Muscle of back (tissue), 11 donors: ENCODE results near the gene PTPN7. TPM values are rescaled to one million over a fixed set of nuclear protein-coding genes. Genes with fewer than 3 reads are reported as not detected.
"Not testable (repeated sequence)": the region's sequence is repeated elsewhere in the genome, so short reads cannot be mapped to it uniquely, and the experiment has no call there.

Experiments
- DNase-seq, 3 donors: peaks; one replicate each; pipeline versions ENCODE4 v3.0.0 to v3.0.0-alpha.2; 2013
- polyA plus RNA-seq, 10 donors: library from polyadenylated mRNA; unstranded; fragments of 120-200 nt; gene quantifications; one replicate each; pipeline ENCODE4 v1.2.1, GENCODE V29; 2013; ENCODE audit not compliant: insufficient read length in 10 of 10

PTPN7 gene
- polyA plus RNA-seq, 10 donors = 0.46 to 3.8 (median 0.78) TPM

- no peak for DNase-seq
Measured at GRCh38 chr1:202152399-202152798, 8.0 kb downstream of the PTPN7 start.

- no peak for DNase-seq
Measured at GRCh38 chr1:202151045-202151444, 9.4 kb downstream of the PTPN7 start.

GRCh38 chr1:202150602-202151001 is 9.8 kb downstream of the PTPN7 start:
- DNase-seq = no peak

GRCh38 chr1:202150187-202150586 is 10.2 kb downstream of the PTPN7 start:
- no peak for DNase-seq

GRCh38 chr1:202149566-202149965 is 10.8 kb downstream of the PTPN7 start:
- DNase-seq = no peak

GRCh38 chr1:202148391-202148790 is 12.0 kb downstream of the PTPN7 start:
- no peak for DNase-seq

- DNase-seq = no peak
Measured at GRCh38 chr1:202146993-202147392, 13.4 kb downstream of the PTPN7 start.

- no peak for DNase-seq
Measured at GRCh38 chr1:202146279-202146678, 14.1 kb downstream of the PTPN7 start.

GRCh38 chr1:202145744-202146140 is 14.7 kb downstream of the PTPN7 start:
- not testable (repeated sequence) for DNase-seq

- no peak for DNase-seq
Measured at GRCh38 chr1:202145068-202145743, 15.2 kb downstream of the PTPN7 start.

- peak; percentile 43 to 86 (median 63) for DNase-seq
Measured at GRCh38 chr1:202144402-202145067, 15.9 kb downstream of the PTPN7 start, which contains the start of gene ARL8A. TSS of gene ARL8A (minus strand) at chr1:202144737. CDS start at chr1:202144572, 165 bp downstream.

- peak in 2 of 3 donors; percentile 58 to 72 for DNase-seq
Measured at GRCh38 chr1:202143768-202144401, 16.5 kb downstream of the PTPN7 start.

GRCh38 chr1:202143011-202143767 is 17.2 kb downstream of the PTPN7 start:
- DNase-seq = no peak

- not testable (repeated sequence) for DNase-seq
Measured at GRCh38 chr1:202141468-202141867, 18.9 kb downstream of the PTPN7 start.

GRCh38 chr1:202140833-202141232 is 19.6 kb downstream of the PTPN7 start:
- no peak for DNase-seq

GRCh38 chr1:202135221-202135721 is 25.1 kb downstream of the PTPN7 start:
- DNase-seq = peak; percentile 44 to 76 (median 61)

- no peak for DNase-seq
Measured at GRCh38 chr1:202134645-202135172, 25.7 kb downstream of the PTPN7 start.

GRCh38 chr1:202133989-202134388 is 26.4 kb downstream of the PTPN7 start:
- no peak for DNase-seq

- DNase-seq = no peak
Measured at GRCh38 chr1:202133496-202133895, 26.9 kb downstream of the PTPN7 start.

- no peak for DNase-seq
Measured at GRCh38 chr1:202133001-202133400, 27.4 kb downstream of the PTPN7 start.
